Measurements from ENCODE around the gene FGD3.

Gene FGD3

DNA sequence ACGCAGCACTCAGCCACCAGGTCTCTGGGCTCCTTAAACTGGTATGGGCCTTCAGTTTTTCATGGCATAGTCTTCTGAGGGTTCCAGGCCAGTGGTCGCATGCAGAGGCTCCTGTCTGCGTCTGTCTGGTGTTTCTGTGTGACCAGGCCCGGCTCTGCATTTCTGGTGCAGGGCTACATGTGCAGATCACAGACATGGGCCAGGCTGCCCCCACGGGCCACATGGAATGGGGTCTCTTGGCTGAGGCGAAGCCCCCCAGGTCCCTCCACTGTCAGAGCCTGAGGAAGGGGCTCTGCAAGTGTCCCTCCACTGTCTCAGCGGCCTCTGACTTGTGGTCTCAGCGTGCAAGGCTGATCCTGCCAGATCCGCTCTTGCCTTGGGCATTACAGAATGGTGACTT lies 133.1 kb downstream of the FGD3 start:
- DNase-seq, result no peak

GRCh38 chr9:93081081-93081529 lies 133.8 kb downstream of the FGD3 start:
- DNase-seq, result no peak

- DNase-seq, result peak; percentile 68 to 87
Measured at GRCh38 chr9:93081931-93082330, 134.6 kb downstream of the FGD3 start.

- DNase-seq, result no peak
Measured at GRCh38 chr9:93082841-93083411, 135.6 kb downstream of the FGD3 start.

- DNase-seq, result peak; percentile 79 to 85
Measured at GRCh38 chr9:93083592-93084470, 136.5 kb downstream of the FGD3 start.

GRCh38 chr9:93084471-93084881 lies 137.2 kb downstream of the FGD3 start:
- DNase-seq, result no peak

DNA sequence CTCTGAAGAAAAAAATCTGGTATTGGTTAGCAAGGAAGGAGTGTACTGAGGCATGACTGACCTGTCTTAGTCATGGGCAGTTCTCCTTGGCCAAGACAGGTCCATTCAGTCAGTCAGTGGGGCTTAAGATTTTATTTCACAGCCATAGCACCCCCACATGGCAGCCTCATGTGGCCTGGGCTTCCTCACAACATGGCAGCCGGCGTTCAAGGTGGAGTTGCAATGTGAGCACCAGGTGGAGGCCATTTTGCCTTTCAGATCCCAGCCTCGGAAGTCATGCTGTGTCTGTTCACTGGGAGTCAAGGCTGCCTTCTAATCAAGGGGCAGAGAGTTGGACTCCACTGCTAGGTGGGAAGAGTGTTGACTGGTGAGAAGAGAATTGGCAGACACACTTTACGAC lies 138.4 kb downstream of the FGD3 start:
- DNase-seq, result no peak

Data from inflammatory macrophage treated with lipopolysaccharide for 1 hour (primary cell).